ENCODE measurements around the gene SYNPO2.

SYNPO2 gene

DNA sequence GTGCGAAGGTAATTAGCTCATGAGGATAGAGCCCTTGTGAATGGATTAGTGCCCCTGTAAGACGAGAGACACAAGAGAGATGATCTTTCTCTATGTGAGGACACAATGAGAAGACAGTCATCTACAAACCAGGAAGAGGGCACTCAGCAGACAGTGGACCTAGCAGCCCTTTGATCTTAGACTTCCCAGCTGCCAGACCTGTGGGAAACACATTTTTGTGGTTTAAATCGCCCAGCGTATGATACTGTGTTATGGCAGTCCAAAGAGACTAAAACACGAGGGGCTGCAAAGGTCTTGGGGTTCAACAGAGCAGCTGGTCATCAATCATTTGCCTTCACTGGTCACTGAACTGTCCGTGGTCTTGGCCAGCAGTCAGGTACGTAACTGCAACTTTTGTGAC, 9.2 kb upstream of the SYNPO2 start:
- DNase-seq: no peak

DNA sequence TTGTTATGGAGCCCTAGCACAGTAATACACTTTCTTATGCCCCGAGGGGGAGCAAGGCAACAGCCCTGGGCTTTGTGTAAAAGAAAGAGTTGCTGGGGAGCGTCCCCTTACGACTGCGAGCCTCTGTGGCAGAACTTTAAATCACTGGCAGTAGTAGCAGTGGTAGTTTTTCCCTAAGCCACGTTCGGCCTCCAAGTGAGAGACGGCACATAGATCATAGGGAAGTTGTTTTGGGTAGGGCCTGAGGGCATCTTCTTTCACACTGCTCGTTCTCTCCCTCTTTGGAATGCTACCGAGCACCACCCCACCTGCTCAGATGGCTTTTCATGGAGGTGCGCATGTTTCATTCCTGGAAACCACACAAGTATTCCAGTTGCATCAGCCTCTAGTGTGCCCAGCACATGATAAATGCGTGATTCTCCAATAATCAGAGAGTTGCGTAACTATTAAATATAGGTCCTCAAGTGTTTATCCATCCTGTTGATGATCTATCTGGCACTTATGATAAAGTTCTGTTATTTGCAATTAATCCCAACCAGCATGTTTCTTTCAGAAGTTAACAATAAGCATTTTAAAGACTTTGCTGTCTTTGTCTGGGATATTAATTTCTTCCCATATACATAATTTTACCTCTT, 7.0 kb upstream of the SYNPO2 start:
- DNase-seq: no peak

DNA sequence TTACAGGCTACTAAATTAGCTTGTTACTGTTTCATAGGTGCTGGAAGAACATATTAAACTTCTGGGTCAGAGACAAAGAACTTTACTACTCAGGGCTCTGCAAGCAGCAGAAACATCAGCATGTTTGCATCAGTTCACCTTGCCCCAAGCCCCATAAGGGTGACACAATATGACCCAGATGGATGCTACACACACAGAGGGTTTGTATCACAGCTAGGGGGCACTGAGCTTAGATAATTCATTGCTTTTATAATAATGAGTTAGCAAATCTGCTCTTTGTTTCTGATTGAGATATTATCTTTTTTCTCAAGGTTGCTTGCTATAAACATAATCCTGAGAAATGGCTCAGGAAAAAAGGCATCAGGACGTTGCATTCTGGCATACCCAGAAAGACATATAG, 4.8 kb upstream of the SYNPO2 start:
- peak in 1 of 2 donors; percentile 10 for DNase-seq

DNA sequence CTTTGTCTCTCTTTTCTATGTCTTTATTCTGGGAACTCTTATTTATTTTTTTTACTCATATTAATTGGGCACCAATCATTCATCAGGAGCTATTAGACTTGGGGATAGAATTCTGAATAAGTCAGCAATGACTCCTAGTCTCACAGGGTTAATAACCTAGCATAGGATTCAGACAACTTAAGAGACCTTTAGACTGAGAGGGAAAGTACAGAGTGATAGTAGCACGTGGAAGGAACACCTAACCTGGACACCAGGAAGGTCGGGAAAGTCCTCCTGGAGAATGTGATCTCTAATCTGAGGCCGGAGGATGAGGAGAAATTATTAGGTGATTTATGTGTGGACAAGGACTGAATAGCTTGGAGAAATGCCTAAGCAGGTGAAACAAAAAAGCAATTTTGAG, 3.9 kb upstream of the SYNPO2 start:
- no peak for DNase-seq

DNA sequence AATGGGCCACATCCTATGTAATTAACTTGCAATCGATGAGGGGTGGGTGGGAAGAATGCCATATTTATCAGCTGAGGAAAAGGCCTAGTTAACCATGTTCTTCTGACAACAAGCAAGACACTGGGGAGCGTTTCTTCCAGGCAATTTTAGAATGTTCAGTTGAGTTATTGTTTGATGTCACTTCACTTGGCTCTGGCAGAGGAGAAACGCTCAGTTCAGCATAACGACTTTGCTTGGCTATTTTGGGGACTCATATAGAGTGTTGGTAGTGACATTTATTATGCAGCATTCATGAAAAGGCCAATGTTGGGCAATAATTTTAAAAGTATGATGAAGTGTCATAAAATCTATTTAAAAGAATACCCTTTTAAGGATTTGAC, 648 bp downstream of the SYNPO2 start:
- no peak for DNase-seq

DNA sequence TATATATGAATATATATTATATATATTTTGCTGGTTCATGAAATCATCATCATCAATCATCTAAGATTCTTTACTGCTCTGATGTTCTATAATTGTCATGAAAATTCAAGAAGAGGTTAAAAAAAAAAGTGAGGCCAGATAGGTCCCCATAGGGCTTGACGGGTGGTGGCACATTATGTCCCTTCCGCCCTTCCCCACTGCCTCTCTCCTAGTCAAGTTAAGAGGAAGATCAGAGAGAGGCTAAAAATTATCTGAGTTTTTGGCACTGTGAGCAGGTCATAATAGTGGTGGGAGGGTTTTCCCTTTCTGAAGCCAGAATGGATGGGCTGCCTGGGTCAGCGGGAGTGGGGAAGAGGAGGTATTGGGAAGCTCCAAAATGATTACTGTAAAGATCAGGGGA, 5.4 kb downstream of the SYNPO2 start:
- DNase-seq: no peak

DNA sequence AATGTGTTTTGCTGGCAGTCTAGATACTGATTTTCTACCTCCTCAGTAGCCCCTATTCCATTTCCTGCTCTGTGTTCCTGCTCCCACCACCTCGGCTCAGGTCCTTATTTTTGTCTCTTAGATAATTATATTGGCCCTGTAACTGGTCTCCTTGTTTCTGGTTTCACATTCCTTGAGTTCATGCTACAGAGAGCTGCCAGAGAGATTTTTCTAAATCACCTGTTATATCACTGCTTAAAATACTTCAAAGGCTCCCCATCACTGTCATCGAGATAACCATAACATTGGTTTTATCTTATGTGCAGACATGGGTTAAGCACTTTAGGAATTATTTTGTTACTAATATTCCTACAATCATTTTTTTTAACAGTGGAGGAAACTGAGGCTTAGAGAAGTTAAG, 9.6 kb downstream of the SYNPO2 start:
- no peak for DNase-seq

DNA sequence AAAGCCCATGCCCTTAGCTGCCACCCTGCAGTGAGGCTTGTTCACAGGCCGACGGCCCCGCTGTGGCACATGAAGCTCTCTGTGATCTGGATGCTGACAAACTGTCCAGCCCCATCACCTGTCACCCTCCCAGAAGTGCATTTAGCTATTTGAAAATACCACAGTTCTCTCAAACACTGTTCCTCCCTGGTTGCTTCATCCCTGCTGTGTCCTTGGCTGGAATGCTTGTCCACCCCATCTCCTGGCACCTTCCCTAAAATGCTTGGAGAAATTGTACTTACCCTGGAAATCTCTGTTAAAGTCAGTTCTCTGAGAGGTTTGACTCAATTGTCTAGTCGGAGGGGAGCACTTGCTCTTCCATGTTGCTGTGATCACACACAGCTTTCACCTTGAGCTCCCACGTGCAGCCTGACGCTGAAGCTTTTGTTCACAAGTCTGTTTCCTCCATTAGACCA, 10.1 kb downstream of the SYNPO2 start:
- DNase-seq: no peak

DNA sequence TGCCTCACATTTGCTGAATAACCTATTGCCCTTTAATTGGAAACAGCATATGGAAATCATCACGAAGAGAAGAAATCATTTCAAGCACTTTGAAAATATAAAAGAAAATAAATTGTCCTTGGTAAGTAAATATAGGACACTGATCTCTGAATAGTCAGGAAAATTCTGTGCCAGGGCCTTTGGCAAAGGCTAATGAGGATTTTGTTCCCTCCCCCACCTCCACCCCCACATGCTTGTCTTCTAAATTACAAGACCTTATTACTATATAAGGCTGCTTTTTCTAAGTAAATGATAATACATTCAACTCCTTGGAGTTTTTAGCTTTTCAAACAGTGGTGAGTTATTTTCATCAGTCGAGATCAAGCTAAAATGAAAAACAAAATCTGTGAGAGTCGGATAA, 15.8 kb downstream of the SYNPO2 start:
- no peak for DNase-seq

DNA sequence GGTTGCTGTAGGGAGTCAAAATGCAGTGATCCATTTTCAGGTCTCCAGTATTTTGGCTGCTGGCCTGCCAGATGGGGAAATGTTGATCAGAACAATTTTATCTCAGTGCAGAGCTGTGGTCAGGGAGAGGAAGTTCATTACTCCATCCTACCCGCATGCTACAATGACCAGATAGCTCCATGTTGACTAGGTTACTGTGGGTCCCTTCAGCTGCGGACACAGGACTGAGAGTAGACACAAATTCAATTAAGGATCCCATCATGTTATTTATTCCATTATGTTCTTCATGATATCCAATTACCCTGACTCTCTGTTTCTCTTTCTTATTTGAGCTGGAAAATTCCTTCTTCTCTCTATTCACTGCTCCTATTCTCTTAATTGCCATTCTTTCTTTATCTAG, 16.3 kb downstream of the SYNPO2 start:
- DNase-seq: no peak

DNA sequence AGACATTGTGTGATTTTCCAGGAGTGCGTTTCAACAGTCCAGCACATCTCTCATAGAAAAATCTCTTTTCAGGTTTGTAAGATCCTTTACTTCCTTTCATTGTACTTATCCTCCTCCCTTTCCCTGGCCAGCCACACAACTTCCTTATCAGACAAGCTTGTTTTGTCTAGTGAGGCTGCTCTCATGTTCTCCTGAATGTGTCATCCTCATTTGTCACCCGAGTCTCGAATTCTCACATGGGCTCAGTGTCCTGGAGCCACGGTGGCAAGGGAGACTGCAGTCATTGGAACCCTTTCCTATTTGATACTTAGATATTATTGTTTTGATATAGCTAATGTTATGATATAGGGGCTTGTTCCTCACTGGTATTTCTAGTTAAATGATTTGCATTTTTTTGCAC, 16.9 kb downstream of the SYNPO2 start:
- no peak for DNase-seq

DNA sequence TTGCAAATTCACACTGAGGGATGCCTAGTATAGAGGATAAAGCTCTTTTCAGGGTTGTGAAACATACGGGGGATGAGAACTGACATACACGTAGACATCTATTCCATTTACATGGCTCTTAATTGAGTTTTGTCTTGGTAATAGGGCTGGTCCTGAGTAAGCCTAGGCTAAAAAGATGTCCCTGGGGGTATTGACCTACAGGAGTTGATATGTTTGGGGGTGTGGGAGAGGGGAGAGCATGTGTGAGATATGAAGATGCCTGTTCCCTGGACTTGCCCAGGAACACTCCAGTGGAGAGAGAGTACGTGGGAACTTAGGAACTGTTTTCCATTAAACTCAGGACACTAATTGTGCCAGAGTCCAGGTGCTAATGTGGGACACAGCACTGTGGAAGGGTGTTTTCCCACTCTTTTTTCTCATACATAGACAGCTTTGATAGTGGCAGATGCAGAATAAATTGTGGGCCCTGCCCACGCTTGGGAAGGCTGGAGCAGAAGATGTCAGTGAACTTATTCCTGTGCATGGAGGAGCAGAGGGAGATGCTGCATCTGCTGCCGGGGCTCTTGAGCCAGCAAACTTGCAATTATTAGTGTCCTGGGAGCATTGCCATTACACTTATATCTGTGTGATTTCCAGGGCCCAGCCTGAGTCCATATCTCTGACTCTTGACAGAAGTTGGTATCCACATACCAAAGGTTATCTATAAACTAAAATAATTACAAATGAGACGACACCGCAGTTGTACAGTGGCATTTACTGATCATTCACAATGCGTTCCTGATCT, 20.7 kb downstream of the SYNPO2 start:
- no peak for DNase-seq

DNA sequence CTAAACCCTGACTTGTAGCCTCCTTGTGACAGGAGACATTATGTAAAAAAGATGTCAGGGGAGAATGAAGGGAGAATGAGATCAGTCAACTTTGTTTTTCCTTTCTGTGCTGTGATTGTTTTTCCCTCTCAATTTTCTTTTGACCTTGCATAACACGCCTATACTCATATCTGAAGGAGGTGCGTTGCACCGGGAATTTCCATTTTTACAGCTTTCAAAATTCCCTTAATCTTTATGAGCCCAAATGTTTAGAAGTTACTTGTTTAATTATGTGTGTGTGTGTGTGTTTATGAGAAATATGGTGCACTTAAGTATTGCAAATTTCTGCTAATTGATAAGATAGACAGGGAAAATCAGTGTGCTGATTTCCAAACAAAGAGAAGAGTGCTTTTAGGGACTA, 21.6 kb downstream of the SYNPO2 start:
- no peak for DNase-seq

DNA sequence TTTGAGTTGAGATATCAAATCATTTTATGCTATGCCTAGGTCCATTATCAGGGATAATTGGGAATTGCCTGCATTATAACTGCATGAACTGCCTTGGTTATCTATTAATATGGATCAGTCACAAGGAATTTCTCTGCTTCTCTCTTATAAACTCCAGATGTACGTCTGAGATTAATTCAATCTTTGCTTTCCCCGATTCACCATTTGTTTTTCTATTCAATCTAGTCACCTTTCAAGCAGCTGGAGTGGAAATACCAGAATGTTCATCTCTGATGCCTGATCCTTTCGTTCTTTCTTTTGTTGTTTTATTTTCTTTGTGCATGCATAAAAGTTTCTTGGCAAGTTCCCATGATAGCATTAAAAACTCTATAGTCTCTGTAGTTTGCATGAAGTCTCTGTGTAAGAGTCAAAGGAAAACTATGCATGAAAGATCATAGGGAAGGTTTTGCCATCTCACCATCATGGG, 22.6 kb downstream of the SYNPO2 start:
- DNase-seq: no peak

DNA sequence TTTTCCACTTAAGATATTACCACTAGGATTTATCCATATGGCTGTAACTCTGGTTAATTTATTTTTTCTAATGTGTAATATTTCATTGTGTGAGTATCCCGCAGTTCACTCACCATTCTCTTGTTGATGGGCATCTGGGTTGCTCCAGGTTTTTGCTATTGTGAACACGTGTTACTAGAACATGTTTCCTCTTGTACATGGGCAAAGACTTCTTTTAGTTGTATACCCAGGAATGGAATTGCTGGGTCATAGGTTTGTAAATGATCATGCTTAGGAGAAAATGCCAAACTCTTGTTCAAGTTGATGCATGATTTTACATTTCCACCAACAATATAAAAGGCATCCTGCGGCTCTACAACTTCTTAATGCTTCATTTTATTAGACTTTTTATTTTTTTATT, 26.8 kb downstream of the SYNPO2 start:
- no peak for DNase-seq

DNA sequence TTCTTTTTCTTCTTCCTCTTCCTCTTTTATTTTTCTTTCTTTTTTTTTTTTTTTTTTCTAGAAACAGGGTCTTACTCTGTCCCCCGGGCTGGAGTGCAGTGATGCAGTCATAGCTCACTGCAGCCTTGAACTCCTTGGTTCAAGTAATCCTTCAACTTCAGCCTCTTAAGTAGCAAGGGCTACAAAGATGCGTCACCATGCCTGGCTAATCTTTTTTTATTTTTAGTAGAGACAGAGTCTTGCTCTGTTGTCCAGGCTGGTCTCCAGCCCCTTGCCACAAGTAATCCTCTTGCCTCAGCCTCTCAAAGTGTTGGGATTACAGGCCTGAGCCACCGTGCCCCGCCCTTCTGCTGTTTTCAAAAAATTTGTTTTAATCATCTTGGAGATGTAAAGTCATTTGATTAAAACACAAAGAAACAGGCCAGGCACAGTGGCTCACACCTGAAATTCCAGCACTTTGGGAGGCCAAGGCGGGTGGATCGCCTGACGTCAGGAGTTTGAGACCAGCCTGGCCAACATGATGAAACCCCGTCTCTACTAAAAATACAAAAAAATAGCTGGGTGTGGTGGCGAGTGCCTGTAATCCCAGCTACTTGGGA, 28.1 kb downstream of the SYNPO2 start:
- DNase-seq: no peak

DNA sequence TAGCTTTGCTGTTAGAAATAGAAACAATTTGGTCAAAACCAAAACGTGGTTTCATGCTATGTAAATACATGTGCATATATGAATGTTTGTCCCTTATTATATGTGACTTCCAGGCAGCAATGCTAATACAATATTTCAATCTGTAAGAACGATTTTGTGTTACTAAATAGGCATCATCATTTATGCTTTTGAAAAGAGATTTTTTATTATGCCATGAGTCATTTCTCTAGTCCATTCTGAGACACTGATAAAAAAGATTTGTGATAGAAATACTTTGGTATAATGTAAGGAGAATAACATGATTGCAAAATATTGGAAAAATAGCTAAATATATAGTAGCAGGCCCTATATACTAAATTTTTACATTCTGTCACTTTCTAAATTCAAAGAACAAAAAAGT, 28.9 kb downstream of the SYNPO2 start:
- no peak for DNase-seq

DNA sequence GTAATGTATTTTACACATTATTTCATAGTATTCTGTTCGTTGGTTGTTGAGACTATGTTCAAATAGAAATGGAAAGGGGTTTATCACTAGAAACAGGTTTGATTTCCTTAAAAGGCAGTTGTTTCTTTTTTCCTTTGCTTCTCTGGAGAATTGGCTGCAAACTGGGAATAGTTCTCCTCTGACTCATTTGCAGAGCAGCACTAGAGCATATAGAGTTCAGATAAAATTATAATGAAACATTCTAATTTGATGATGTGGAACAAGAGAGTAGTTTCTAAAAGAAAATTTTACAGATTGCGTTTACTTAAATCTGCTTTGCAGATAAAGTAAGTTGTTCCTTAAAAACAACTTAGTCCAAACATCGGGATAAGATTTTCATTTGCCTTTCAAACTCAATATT, 29.7 kb downstream of the SYNPO2 start:
- DNase-seq: no peak

DNA sequence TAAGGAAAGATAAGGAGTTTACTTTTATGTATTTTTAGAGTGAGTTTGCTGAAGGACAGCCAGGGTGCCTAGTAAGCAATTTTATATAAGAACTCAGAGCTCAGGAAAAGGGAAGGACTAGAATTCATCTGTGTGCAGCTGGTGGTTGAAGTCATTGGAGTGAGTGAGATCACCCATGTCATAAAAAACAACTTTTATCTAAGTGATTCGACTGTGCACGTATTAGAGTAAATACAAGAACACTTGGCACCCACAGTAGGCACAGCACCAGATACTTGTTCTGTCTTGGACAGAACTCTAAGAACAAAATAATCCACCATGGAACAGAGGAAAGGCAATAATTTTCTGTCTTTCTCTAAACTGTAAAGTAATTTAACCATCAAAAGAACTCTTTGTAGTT, 31.6 kb downstream of the SYNPO2 start:
- DNase-seq: no peak

DNA sequence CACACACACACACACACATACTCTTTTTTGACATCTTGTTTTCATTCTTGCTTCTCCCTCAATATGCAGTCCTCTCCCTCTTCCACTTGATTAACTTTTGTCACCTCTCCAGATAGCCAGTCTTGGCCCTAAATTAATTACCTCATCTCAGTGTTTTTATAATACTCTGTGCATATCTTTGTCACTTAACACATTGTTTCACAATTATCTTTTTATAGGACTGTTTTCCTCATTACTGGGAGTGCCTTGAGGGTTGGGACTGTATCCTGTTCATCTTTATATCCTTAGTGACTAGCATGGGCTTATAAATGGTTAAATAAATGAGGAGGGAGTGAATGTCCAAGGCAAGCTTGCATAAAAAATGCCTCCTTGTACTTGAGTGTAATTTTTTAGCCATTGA, 33.1 kb downstream of the SYNPO2 start:
- no peak for DNase-seq

DNA sequence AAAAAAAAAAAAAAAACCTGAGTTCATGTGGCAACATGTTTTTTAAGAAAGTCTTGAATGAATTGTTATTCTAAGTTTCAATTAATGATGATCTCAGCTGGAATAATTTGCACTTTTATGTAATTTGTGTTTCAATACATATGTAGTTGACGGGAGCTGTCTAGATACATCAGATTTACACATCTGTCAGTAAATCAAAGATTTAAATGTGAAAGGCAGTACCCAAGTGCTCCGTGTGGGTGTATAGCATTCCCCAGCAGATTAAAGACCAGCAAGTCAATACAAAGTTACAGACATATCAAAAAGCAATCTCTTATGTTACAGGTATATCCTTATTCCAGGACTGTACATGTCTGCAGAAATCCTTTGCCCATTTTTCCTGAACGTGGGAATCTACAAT, 35.2 kb downstream of the SYNPO2 start:
- DNase-seq: no peak

DNA sequence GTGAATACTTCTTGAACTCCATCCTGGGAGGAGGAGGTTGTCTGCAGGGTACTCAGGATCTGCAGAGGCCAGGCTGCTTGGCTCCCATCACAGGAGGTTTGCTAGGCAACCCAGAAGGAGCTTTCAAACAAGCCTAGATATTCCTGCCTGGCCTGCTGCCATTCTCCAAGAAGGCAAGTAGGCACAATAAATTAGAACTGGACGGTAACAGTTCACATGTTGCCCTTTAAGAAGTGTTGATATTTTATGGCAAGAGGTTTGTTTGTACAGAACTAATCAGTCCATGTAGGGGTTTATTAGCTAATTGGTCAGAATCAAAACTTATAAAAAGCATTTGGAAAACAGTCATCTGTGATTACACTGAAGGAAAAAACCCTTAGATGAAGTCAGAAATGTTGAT, 39.3 kb downstream of the SYNPO2 start:
- DNase-seq: no peak

DNA sequence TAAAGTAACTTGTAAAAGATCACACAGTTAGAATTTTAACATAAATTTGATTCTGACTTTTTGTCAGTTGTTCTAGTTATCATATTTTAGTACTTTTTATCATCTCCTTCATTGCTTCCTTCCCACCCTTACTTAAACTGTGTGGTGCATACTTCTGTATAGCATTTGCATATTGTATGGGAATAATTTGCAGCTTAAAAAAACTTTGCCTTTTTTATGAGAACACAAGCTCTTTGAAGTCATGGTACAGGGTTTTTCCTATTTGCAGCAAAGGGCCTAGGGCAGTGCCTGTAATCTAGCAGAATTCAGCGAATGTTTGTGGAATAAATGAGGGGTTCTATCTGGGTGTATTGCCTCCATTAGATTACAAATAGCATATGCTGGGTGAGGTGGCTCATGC, 41.6 kb downstream of the SYNPO2 start:
- no peak for DNase-seq

DNA sequence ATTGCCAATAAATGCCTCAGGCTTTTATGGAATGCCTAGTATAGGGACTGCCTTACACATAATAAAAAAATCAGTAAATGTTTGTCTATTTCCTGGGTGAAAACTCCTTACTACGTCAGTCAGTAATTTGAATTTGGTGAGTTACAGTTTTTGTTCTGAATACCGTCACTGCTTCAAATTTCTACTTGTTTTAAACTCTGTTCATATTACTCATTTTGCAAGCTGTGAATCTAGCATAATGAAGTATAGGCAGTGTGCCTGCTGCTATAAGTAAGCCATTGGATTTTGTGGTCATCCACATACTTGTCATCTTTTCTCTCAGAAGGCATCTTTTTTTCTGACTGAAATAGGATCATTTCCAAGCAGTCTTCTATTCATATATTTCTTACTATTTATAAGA, 43.1 kb downstream of the SYNPO2 start:
- DNase-seq: no peak

All from CD4-positive, alpha-beta T cell treated with Interferon alpha-2 for 1 hour (primary cell).